ENCODE results near the gene PSMD6.

The PSMD6 gene

GRCh38 chr3:64049832-64050231 lies 26.5 kb upstream of the PSMD6 start:
- Histone ChIP-seq H4K20me1 (ENCODE audit: insufficient read depth, low read length, poor library complexity, severe bottlenecking) (no peaks in the 10 kb centered on the region), H3K79me2 (ENCODE audit: insufficient read depth, low read length) (no peaks in the 10 kb centered on the region), H3K4me3 (ENCODE audit: low read length, poor library complexity, severe bottlenecking) (no peak overlapping the region), H3K36me3 (ENCODE audit: insufficient read depth, low read length) (no peaks in the 10 kb centered on the region), H3K9me3 (ENCODE audit: insufficient read depth, low read depth, low read length) (no peaks in the 10 kb centered on the region), H3K4me1 (ENCODE audit: insufficient read depth, low read length, poor library complexity, severe bottlenecking) (no peaks in the 10 kb centered on the region), H2AFZ (ENCODE audit: low read length) (no peak overlapping the region), H3F3A (ENCODE audit: low read depth) (no peaks in the 10 kb centered on the region), H3K27me3 (ENCODE audit: insufficient read depth, low read length, poor library complexity, severe bottlenecking) (no peaks in the 10 kb centered on the region), H3K9me2 (replicated peaks; ENCODE audit: low read depth, low read length) (no peaks in the 10 kb centered on the region), H3K9ac (ENCODE audit: low read depth, low read length, poor library complexity, severe bottlenecking) (no peak overlapping the region), H3K4me2 (ENCODE audit: low read depth, low read length, poor library complexity, severe bottlenecking) (no peak overlapping the region)
- TF ChIP-seq, protein P1, sequence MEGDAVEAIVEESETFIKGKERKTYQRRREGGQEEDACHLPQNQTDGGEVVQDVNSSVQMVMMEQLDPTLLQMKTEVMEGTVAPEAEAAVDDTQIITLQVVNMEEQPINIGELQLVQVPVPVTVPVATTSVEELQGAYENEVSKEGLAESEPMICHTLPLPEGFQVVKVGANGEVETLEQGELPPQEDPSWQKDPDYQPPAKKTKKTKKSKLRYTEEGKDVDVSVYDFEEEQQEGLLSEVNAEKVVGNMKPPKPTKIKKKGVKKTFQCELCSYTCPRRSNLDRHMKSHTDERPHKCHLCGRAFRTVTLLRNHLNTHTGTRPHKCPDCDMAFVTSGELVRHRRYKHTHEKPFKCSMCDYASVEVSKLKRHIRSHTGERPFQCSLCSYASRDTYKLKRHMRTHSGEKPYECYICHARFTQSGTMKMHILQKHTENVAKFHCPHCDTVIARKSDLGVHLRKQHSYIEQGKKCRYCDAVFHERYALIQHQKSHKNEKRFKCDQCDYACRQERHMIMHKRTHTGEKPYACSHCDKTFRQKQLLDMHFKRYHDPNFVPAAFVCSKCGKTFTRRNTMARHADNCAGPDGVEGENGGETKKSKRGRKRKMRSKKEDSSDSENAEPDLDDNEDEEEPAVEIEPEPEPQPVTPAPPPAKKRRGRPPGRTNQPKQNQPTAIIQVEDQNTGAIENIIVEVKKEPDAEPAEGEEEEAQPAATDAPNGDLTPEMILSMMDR (conservative IDR thresholded peaks at IDR 0.05; ENCODE audit: low read length): no peak
- no peak for TF ChIP-seq EZH2phosphoT487 (IDR thresholded peaks at IDR 0.05; ENCODE audit: borderline replicate concordance)

GRCh38 chr3:64049136-64049535 lies 25.8 kb upstream of the PSMD6 start:
- Histone ChIP-seq H3K27me3 (ENCODE audit: insufficient read depth, low read length, poor library complexity, severe bottlenecking) (no peaks in the 10 kb centered on the region), H3K9me2 (replicated peaks; ENCODE audit: low read depth, low read length) (no peaks in the 10 kb centered on the region), H3K9me3 (ENCODE audit: insufficient read depth, low read depth, low read length) (no peaks in the 10 kb centered on the region), H3K4me1 (ENCODE audit: insufficient read depth, low read length, poor library complexity, severe bottlenecking) (no peaks in the 10 kb centered on the region), H3K36me3 (ENCODE audit: insufficient read depth, low read length) (no peaks in the 10 kb centered on the region), H3F3A (ENCODE audit: low read depth) (no peaks in the 10 kb centered on the region), H3K4me2 (ENCODE audit: low read depth, low read length, poor library complexity, severe bottlenecking) (no peak overlapping the region), H3K4me3 (ENCODE audit: low read length, poor library complexity, severe bottlenecking) (no peak overlapping the region), H3K9ac (ENCODE audit: low read depth, low read length, poor library complexity, severe bottlenecking) (no peak overlapping the region), H4K20me1 (ENCODE audit: insufficient read depth, low read length, poor library complexity, severe bottlenecking) (no peaks in the 10 kb centered on the region), H2AFZ (ENCODE audit: low read length) (no peak overlapping the region), H3K79me2 (ENCODE audit: insufficient read depth, low read length) (no peaks in the 10 kb centered on the region)
- TF ChIP-seq, protein P1 (conservative IDR thresholded peaks at IDR 0.05; ENCODE audit: low read length): no peak
- TF ChIP-seq EZH2phosphoT487 (IDR thresholded peaks at IDR 0.05; ENCODE audit: borderline replicate concordance): no peak

DNA sequence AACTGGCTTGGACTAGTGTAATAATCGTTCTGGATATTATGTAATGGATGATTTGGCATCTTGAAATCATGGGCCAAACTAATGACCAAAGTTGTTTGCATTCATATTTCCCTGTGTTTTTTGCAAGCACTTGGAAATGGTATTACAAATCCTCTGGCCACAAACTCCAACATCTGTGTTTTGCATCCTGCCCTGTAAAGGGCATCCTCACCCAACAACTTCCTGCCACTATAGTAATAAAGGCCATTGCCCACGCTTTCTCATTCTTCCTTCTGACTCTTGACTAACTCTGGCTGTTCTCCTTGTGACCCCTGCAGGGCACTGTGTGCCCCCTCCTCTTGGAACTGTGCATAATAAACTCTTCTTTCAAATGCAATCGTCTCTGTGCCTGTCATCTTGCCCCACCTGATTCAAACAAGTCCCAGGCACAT lies 25.4 kb upstream of the PSMD6 start:
- Histone ChIP-seq H3K4me1 (ENCODE audit: insufficient read depth, low read length, poor library complexity, severe bottlenecking) (no peaks in the 10 kb centered on the region), H3K9me2 (replicated peaks; ENCODE audit: low read depth, low read length) (no peaks in the 10 kb centered on the region), H3K4me3 (ENCODE audit: low read length, poor library complexity, severe bottlenecking) (no peak overlapping the region), H3K79me2 (ENCODE audit: insufficient read depth, low read length) (no peaks in the 10 kb centered on the region), H3K36me3 (ENCODE audit: insufficient read depth, low read length) (no peaks in the 10 kb centered on the region), H3K4me2 (ENCODE audit: low read depth, low read length, poor library complexity, severe bottlenecking) (no peak overlapping the region), H4K20me1 (ENCODE audit: insufficient read depth, low read length, poor library complexity, severe bottlenecking) (no peaks in the 10 kb centered on the region), H3K27me3 (ENCODE audit: insufficient read depth, low read length, poor library complexity, severe bottlenecking) (no peaks in the 10 kb centered on the region), H3K9ac (ENCODE audit: low read depth, low read length, poor library complexity, severe bottlenecking) (no peak overlapping the region), H3K9me3 (ENCODE audit: insufficient read depth, low read depth, low read length) (no peaks in the 10 kb centered on the region), H3F3A (ENCODE audit: low read depth) (no peaks in the 10 kb centered on the region), H2AFZ (ENCODE audit: low read length) (no peak overlapping the region)
- TF ChIP-seq, protein P1 (conservative IDR thresholded peaks at IDR 0.05; ENCODE audit: low read length): no peak
- TF ChIP-seq EZH2phosphoT487 (IDR thresholded peaks at IDR 0.05; ENCODE audit: borderline replicate concordance): no peak
